GM23338 (cell line): ENCODE results near the gene CDYL. TPM values are rescaled to one million over a fixed set of nuclear protein-coding genes. Genes with fewer than 3 reads are reported as not detected.

Source experiments
- ATAC-seq: fragments of 200-7000 bp; cut with Tn5 transposase; 3 replicates; pipeline ENCODE4 v1.9.1; 2020
- DNase-seq: peaks from one replicate; pipeline ENCODE4 v3.0.0-alpha.2; 2015; ENCODE audit warnings: low spot score
- H2AFZ ChIP-seq: fragments of 200-600 bp; sonication (generic); 2 replicates; pipeline ENCODE4 v1.8.0; 2016; ENCODE audit warnings: antibody characterized with exemption, mild to moderate bottlenecking, moderate library complexity
- H3F3A ChIP-seq: fragments of 200-600 bp; sonication (generic); replicated peaks from 2 replicates; pipeline ENCODE4 v1.8.0; 2017; ENCODE audit warnings: antibody characterized with exemption, mixed run types, low read depth
- H3K27ac ChIP-seq: fragments of 200-600 bp; sonication (generic); 2 replicates; pipeline ENCODE4 v1.6.1; 2016; ENCODE audit warnings: low read depth
- H3K27me3 ChIP-seq: fragments of 200-600 bp; sonication (generic); 2 replicates; pipeline ENCODE4 v1.8.0; 2016; ENCODE audit warnings: mild to moderate bottlenecking, mixed run types, moderate library complexity; ENCODE audit not compliant: insufficient read depth
- H3K36me3 ChIP-seq: fragments of 200-600 bp; sonication (generic); 2 replicates; pipeline ENCODE4 v1.8.0; 2016; ENCODE audit warnings: mild to moderate bottlenecking; ENCODE audit not compliant: insufficient read depth
- H3K4me1 ChIP-seq: fragments of 200-600 bp; sonication (generic); 2 replicates; pipeline ENCODE4 v1.8.0; 2016; ENCODE audit warnings: mild to moderate bottlenecking, moderate library complexity; ENCODE audit not compliant: insufficient read depth
- H3K4me2 ChIP-seq: fragments of 200-600 bp; sonication (generic); 2 replicates; pipeline ENCODE4 v1.7.1; 2017; ENCODE audit warnings: mixed run types
- H3K4me3 ChIP-seq: fragments of 200-600 bp; sonication (generic); 2 replicates; pipeline ENCODE4 v1.6.1; 2016; ENCODE audit warnings: mixed run types
- H3K79me2 ChIP-seq: fragments of 200-600 bp; sonication (generic); replicated peaks from 2 replicates; pipeline ENCODE4 v1.8.0; 2017; ENCODE audit warnings: mild to moderate bottlenecking; ENCODE audit not compliant: insufficient read depth
- H3K9me2 ChIP-seq: fragments of 200-600 bp; sonication (generic); 2 replicates; pipeline ENCODE4 v1.8.0; 2017; ENCODE audit not compliant: insufficient read depth
- H4K20me1 ChIP-seq: fragments of 200-600 bp; sonication (generic); replicated peaks from 2 replicates; pipeline ENCODE4 v1.8.0; 2017; ENCODE audit warnings: mild to moderate bottlenecking; ENCODE audit not compliant: insufficient read depth
- H3K27ac Mint-ChIP-seq: 2 replicates; pipeline ENCODE4 v1.8.0; 2020; ENCODE audit warnings: inconsistent platforms, mild to moderate bottlenecking, moderate library complexity, mixed read lengths
- H3K27me3 Mint-ChIP-seq: 3 replicates; pipeline ENCODE4 v1.8.0; 2022; ENCODE audit warnings: low read depth, mild to moderate bottlenecking, moderate library complexity, mixed read lengths, inconsistent platforms; ENCODE audit not compliant: insufficient read depth, poor library complexity
- H3K36me3 Mint-ChIP-seq: 3 replicates; pipeline ENCODE4 v1.8.0; 2021; ENCODE audit warnings: low read depth, mild to moderate bottlenecking, inconsistent platforms, moderate library complexity, mixed read lengths
- H3K4me1 Mint-ChIP-seq: 3 replicates; pipeline ENCODE4 v1.8.0; 2020; ENCODE audit warnings: mild to moderate bottlenecking, inconsistent platforms, mixed read lengths
- H3K4me3 Mint-ChIP-seq: 3 replicates; pipeline ENCODE4 v1.8.0; 2021; ENCODE audit warnings: moderate library complexity, mild to moderate bottlenecking, inconsistent platforms, mixed read lengths
- H3K9me3 Mint-ChIP-seq: 3 replicates; pipeline ENCODE4 v1.8.0; 2020; ENCODE audit warnings: moderate library complexity, mild to moderate bottlenecking, inconsistent platforms, mixed read lengths
- CREB1 ChIP-seq: fragments of 250-450 bp; sonication (Bioruptor Pico); IDR thresholded peaks from 2 replicates; pipeline ENCODE4 v1.5.0; 2020; ENCODE audit warnings: low read depth, mild to moderate bottlenecking, moderate library complexity
- EZH2 ChIP-seq: fragments of 200-600 bp; sonication (generic); IDR thresholded peaks from one replicate; pipeline ENCODE4 v1.8.0; 2017; ENCODE audit warnings: antibody characterized with exemption, mild to moderate bottlenecking, low read depth; ENCODE audit not compliant: unreplicated experiment
- EZH2phosphoT487 ChIP-seq: fragments of 200-600 bp; sonication (generic); IDR thresholded peaks from one replicate; pipeline ENCODE4 v1.8.1; 2018; ENCODE audit warnings: antibody characterized with exemption; ENCODE audit not compliant: unreplicated experiment
- JUNB ChIP-seq: IDR thresholded peaks from one replicate; pipeline ENCODE4 v1.6.1; 2016; ENCODE audit warnings: antibody characterized with exemption; ENCODE audit not compliant: unreplicated experiment
- NANOG ChIP-seq: IDR thresholded peaks from 2 replicates; pipeline ENCODE4 v1.6.1; 2016; ENCODE audit warnings: antibody characterized with exemption, borderline replicate concordance
- ZNF114 ChIP-seq: fragments of 250-450 bp; sonication (Bioruptor Pico); IDR thresholded peaks from 2 replicates; pipeline ENCODE4 v1.5.0; 2020; ENCODE audit warnings: mild to moderate bottlenecking, moderate library complexity
- polyA plus RNA-seq: library from polyadenylated mRNA; unstranded; fragments of >200 nt; fragmentation: Nextera tagmentation; extraction: Ambion mirVana; gene quantifications from 2 replicates; pipeline ENCODE4 v1.2.1, GENCODE V29; 2016
- total RNA-seq: library from RNA; depleted of rRNA; stranded (reverse); fragments of >200 nt; shearing (Covaris generic); gene quantifications from 2 replicates; pipeline ENCODE4 v1.2.3, GENCODE V29; 2014
- TF ChIP-seq, protein P1 (sequence below): fragments of 250-450 bp; sonication (Bioruptor Pico); IDR thresholded peaks from 2 replicates; pipeline ENCODE4 v1.5.0; 2020; ENCODE audit warnings: mild to moderate bottlenecking, moderate library complexity
- TF ChIP-seq, protein P2 (sequence below): IDR thresholded peaks from one replicate; pipeline ENCODE4 v1.6.1; 2018; ENCODE audit warnings: antibody characterized with exemption; ENCODE audit not compliant: unreplicated experiment

CDYL gene
- total and polyA plus RNA-seq, 2 experiments from 2014 or later = 67.2 to 128 TPM

DNA sequence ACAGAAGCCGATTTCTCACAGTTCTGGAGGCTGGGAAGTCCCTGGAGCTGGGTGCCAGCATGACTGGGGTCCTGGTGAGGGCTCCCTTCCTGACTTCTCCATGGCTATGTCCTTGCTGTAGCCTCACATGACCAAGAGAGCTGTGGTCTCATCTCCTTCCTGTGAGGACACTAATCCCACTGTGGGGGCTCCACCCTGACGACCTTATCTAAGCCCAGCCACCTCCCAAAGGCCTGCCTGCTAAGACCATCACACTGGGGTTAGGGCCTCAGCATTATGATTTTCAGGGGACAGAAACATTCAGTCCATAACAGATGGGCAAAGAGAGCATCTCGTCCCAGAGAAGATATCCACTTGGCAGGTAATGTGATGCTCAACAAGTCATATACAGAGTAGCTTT is 210.8 kb downstream of the CDYL start:
- no peaks in the 10 kb centered on the region for H3K27me3 Mint-ChIP-seq
- H3K36me3 Mint-ChIP-seq = no peaks in the 10 kb centered on the region
- Histone ChIP-seq H3K4me3 (no peak overlapping the region), H3K9me2 (peaks cover 7% of the 10 kb centered on the region; the same call in 1 of the 2 replicates), H3F3A (no peaks in the 10 kb centered on the region), H4K20me1 (no peaks in the 10 kb centered on the region), H3K79me2 (no peaks in the 10 kb centered on the region), H3K4me2 (no peak overlapping the region), H3K27me3 (no peaks in the 10 kb centered on the region), H3K4me1 (no peaks in the 10 kb centered on the region), H3K27ac (no peak overlapping the region), H2AFZ (no peak overlapping the region), H3K36me3 (no peaks in the 10 kb centered on the region)
- peaks cover 12% of the 10 kb centered on the region; the same call in 2 of the 3 replicates for H3K4me1 Mint-ChIP-seq
- ATAC-seq = no peak
- no peak for TF ChIP-seq CREB1 (CRISPR knock-in tag)
- no peak for TF ChIP-seq EZH2
- TF ChIP-seq NANOG = no peak
- TF ChIP-seq EZH2phosphoT487 = no peak
- TF ChIP-seq ZNF114 (CRISPR knock-in tag) = no peak
- no peak for TF ChIP-seq JUNB
- TF ChIP-seq, protein P1, sequence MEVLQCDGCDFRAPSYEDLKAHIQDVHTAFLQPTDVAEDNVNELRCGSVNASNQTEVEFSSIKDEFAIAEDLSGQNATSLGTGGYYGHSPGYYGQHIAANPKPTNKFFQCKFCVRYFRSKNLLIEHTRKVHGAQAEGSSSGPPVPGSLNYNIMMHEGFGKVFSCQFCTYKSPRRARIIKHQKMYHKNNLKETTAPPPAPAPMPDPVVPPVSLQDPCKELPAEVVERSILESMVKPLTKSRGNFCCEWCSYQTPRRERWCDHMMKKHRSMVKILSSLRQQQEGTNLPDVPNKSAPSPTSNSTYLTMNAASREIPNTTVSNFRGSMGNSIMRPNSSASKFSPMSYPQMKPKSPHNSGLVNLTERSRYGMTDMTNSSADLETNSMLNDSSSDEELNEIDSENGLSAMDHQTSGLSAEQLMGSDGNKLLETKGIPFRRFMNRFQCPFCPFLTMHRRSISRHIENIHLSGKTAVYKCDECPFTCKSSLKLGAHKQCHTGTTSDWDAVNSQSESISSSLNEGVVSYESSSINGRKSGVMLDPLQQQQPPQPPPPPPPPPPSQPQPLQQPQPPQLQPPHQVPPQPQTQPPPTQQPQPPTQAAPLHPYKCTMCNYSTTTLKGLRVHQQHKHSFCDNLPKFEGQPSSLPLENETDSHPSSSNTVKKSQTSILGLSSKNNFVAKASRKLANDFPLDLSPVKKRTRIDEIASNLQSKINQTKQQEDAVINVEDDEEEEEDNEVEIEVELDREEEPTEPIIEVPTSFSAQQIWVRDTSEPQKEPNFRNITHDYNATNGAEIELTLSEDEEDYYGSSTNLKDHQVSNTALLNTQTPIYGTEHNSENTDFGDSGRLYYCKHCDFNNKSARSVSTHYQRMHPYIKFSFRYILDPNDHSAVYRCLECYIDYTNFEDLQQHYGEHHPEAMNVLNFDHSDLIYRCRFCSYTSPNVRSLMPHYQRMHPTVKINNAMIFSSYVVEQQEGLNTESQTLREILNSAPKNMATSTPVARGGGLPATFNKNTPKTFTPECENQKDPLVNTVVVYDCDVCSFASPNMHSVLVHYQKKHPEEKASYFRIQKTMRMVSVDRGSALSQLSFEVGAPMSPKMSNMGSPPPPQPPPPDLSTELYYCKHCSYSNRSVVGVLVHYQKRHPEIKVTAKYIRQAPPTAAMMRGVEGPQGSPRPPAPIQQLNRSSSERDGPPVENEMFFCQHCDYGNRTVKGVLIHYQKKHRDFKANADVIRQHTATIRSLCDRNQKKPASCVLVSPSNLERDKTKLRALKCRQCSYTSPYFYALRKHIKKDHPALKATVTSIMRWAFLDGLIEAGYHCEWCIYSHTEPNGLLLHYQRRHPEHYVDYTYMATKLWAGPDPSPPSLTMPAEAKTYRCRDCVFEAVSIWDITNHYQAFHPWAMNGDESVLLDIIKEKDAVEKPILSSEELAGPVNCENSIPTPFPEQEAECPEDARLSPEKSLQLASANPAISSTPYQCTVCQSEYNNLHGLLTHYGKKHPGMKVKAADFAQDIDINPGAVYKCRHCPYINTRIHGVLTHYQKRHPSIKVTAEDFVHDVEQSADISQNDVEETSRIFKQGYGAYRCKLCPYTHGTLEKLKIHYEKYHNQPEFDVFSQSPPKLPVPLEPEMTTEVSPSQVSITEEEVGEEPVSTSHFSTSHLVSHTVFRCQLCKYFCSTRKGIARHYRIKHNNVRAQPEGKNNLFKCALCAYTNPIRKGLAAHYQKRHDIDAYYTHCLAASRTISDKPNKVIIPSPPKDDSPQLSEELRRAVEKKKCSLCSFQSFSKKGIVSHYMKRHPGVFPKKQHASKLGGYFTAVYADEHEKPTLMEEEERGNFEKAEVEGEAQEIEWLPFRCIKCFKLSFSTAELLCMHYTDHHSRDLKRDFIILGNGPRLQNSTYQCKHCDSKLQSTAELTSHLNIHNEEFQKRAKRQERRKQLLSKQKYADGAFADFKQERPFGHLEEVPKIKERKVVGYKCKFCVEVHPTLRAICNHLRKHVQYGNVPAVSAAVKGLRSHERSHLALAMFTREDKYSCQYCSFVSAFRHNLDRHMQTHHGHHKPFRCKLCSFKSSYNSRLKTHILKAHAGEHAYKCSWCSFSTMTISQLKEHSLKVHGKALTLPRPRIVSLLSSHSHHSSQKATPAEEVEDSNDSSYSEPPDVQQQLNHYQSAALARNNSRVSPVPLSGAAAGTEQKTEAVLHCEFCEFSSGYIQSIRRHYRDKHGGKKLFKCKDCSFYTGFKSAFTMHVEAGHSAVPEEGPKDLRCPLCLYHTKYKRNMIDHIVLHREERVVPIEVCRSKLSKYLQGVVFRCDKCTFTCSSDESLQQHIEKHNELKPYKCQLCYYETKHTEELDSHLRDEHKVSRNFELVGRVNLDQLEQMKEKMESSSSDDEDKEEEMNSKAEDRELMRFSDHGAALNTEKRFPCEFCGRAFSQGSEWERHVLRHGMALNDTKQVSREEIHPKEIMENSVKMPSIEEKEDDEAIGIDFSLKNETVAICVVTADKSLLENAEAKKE (CRISPR knock-in tag) = no peak
- TF ChIP-seq, protein P2, sequence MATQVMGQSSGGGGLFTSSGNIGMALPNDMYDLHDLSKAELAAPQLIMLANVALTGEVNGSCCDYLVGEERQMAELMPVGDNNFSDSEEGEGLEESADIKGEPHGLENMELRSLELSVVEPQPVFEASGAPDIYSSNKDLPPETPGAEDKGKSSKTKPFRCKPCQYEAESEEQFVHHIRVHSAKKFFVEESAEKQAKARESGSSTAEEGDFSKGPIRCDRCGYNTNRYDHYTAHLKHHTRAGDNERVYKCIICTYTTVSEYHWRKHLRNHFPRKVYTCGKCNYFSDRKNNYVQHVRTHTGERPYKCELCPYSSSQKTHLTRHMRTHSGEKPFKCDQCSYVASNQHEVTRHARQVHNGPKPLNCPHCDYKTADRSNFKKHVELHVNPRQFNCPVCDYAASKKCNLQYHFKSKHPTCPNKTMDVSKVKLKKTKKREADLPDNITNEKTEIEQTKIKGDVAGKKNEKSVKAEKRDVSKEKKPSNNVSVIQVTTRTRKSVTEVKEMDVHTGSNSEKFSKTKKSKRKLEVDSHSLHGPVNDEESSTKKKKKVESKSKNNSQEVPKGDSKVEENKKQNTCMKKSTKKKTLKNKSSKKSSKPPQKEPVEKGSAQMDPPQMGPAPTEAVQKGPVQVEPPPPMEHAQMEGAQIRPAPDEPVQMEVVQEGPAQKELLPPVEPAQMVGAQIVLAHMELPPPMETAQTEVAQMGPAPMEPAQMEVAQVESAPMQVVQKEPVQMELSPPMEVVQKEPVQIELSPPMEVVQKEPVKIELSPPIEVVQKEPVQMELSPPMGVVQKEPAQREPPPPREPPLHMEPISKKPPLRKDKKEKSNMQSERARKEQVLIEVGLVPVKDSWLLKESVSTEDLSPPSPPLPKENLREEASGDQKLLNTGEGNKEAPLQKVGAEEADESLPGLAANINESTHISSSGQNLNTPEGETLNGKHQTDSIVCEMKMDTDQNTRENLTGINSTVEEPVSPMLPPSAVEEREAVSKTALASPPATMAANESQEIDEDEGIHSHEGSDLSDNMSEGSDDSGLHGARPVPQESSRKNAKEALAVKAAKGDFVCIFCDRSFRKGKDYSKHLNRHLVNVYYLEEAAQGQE = no peak
- no peak for DNase-seq
- no peak overlapping the region for H3K27ac Mint-ChIP-seq
- no peaks in the 10 kb centered on the region; the same call in 2 of the 3 replicates for H3K9me3 Mint-ChIP-seq
- H3K4me3 Mint-ChIP-seq = no peak overlapping the region
